Activated CD4-positive, alpha-beta T cell treated with anti-CD3 and anti-CD28 coated beads for 36 hours (primary cell): ENCODE measurements around the gene IRAK3. TPM values are rescaled to one million over a fixed set of nuclear protein-coding genes. Genes with fewer than 3 reads are reported as not detected.

Experiments used
- ATAC-seq: fragments of 200-7000 bp; cut with Tn5 transposase; one replicate; pipeline ENCODE4 v1.10.0; 2021; ENCODE audit warnings: mild to moderate bottlenecking, moderate library complexity
- CTCF ChIA-PET: fragments of 350-600 bp; sonication (Branson Sonifier 250); formaldehyde crosslinking; loops from one replicate; lab custom pipeline; 2021; ENCODE audit warnings: antibody characterized with exemption; lab: Charles Lee
- POLR2A ChIA-PET: fragments of 350-600 bp; sonication (Branson Sonifier 250); formaldehyde crosslinking; loops from one replicate; lab custom pipeline; 2021; ENCODE audit warnings: antibody characterized with exemption, inconsistent platforms; lab: Charles Lee
- DNase-seq: peaks from one replicate; pipeline ENCODE4 v3.0.0-alpha.2; 2020
- H3K27ac Mint-ChIP-seq: one replicate; pipeline ENCODE4 v1.8.0; 2021; ENCODE audit warnings: mixed read lengths
- H3K27me3 Mint-ChIP-seq: one replicate; pipeline ENCODE4 v1.8.0; 2021; ENCODE audit warnings: mixed read lengths
- H3K36me3 Mint-ChIP-seq: one replicate; pipeline ENCODE4 v1.8.0; 2021; ENCODE audit warnings: low read depth, mixed read lengths
- H3K4me1 Mint-ChIP-seq: one replicate; pipeline ENCODE4 v1.8.0; 2021; ENCODE audit warnings: mixed read lengths
- H3K4me3 Mint-ChIP-seq: one replicate; pipeline ENCODE4 v1.8.0; 2021; ENCODE audit warnings: mild to moderate bottlenecking, moderate library complexity, mixed read lengths
- H3K9me3 Mint-ChIP-seq: one replicate; pipeline ENCODE4 v1.8.0; 2021; ENCODE audit warnings: low read depth, mixed read lengths
- intact Hi-C, 2 experiments: fragments of 100-400 bp; cut with DNase I in 1 of 2; cut with micrococcal nuclease in 1 of 2; formaldehyde crosslinking; loops; one replicate each; pipeline versions ENCODE4 v1.14.2 to v1.15.1; 2022 to 2024; cut with DNase I, micrococcal nuclease
- total RNA-seq, 2 experiments: library from RNA; stranded (reverse); gene quantifications; one replicate each; pipeline ENCODE4 v1.2.3, GENCODE V29; 2021

The IRAK3 gene
- total RNA-seq, 2 experiments from 2014 or later: 0.82 to 1.1 TPM

DNA sequence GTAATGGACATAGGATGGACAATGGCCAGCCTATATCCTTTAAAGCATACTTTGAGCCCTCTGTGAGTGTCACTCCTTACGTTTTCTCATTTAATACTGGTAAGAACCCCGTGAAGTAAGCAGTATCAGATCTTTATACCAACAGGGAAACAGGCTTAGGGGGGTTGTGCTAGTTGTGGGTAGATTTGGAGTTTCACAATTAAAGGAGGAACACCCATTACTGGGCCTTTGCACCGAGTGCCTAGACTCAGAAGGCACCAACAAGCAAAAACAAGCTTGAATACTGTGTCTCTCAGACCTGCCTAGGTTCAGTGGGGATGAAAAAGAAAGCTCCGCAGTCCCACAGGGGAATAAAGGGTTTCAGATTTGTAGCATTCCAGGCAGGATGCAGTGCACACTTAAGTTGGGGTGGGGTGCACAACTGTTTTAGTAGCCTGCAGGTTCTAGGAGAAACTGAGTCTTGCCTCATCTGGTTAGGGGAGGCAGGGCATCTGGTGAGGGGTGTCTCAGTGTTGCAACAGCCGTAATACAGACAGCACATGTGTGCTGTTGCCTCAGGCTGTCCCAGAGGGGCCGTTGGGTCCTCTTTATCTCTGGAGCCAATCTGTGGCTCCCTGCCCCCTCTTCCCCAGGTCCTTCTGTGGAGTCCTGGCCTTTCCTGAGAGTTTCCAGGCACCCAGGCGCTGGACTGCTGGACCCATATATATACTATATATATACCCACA, 51.2 kb downstream of the IRAK3 start:
- no peaks in the 10 kb centered on the region for H3K36me3 Mint-ChIP-seq
- H3K4me3 Mint-ChIP-seq: no peak overlapping the region
- peaks cover 18% of the 10 kb centered on the region for H3K27me3 Mint-ChIP-seq
- H3K4me1 Mint-ChIP-seq: peaks cover 3% of the 10 kb centered on the region
- H3K27ac Mint-ChIP-seq: no peak overlapping the region
- no peak for DNase-seq
- ATAC-seq: no peak
- POLR2A ChIA-PET: no interaction called here
- CTCF ChIA-PET: interaction anchor here (0.8 kb wide), 1 partner anchor 72 kb away, joined by 3 read pairs; no protein-coding TSS in a partner anchor
- H3K9me3 Mint-ChIP-seq: no peaks in the 10 kb centered on the region
- intact Hi-C loops: no loop called here

DNA sequence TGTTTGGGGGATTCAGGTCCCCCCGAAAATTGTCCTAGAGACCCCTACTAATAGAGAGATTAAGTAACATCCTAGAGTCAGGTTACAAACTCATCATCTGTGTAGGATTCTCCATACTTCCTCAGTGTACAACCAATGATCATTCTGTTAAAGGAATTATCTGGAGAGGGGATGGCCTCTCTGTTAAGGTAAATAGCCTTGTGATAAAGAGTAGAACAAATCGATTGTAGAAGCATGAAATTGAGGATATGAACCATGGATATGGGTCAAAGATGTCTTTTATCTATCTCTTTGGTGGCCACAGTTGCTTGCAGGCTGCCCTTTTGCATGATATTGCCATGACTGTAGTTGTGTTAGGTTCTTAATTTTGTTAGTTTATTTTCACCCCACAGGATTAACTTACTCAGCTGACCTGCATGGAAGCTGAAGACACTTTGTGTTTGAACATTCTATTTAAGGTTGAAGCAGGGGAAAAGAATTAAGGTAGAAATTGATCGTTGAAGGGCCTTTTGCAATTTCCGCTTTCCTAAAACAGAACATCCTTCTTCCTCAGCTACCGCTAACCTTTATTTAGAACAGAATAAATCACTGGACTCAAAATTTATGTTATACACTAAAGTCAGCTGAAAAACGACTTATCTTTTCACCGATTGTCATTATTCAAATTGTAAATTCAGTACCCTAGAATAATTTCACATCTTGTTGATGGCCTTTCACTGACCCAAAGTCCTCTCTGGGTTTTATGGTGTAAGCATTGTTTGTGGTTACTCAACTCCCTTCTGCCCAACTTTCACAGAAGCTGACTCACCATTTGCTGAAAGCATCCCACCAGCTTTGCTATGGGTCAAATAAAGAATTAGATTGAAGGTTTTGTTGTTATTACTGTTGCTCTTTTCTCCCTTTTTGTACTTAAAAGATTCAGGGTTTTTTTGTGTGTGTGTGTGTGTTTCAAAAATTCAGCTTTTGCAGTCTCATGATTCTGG, 52.3 kb downstream of the IRAK3 start:
- CTCF ChIA-PET: interaction anchor here (0.9 kb wide), 3 partner anchors 12 to 1674 kb away, joined by 3 read pairs; no protein-coding TSS in a partner anchor
- Mint-ChIP-seq H3K9me3 (no peaks in the 10 kb centered on the region), H3K27ac (no peak overlapping the region)

DNA sequence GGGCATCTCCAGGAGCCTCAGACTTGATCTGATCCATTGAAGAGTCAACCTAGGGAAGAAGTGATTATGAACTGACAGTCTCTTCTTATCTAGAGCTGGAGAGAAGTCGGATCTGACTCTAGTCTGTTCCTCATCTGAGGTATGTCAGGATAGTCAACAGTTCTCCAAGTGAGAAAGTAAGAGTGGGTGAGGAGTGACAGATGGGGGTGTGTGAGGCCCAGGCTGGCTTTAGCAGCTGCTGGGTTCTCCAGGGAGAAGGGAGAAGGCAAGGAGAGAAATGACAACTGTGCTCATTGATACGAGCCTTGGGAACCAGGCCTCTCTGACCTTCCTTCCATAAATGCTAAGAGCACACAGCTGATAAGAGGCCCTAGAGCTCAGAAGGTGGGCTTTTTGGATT, 53.3 kb downstream of the IRAK3 start:
- H3K27ac Mint-ChIP-seq: no peak overlapping the region
- H3K4me3 Mint-ChIP-seq: no peak overlapping the region
- ChIA-PET POLR2A (no interaction called here), CTCF (interaction anchor here (0.6 to 0.9 kb wide), 3 partner anchors 11 to 1263 kb away, joined by 3 read pairs; no protein-coding TSS in a partner anchor)
- H3K27me3 Mint-ChIP-seq: peaks cover 8% of the 10 kb centered on the region
- H3K9me3 Mint-ChIP-seq: no peaks in the 10 kb centered on the region
- DNase-seq (no peak), ATAC-seq (no peak)
- intact Hi-C loops: no loop called here
- H3K36me3 Mint-ChIP-seq: no peaks in the 10 kb centered on the region
- no peaks in the 10 kb centered on the region for H3K4me1 Mint-ChIP-seq

More for the DNA sequence above, 52.3 kb downstream of the IRAK3 start:
- intact Hi-C loops: no loop called here
- Mint-ChIP-seq H3K36me3 (no peaks in the 10 kb centered on the region), H3K27me3 (peaks cover 15% of the 10 kb centered on the region), H3K4me3 (no peak overlapping the region), H3K4me1 (no peaks in the 10 kb centered on the region)
- ATAC-seq (no peak), DNase-seq (no peak)
- POLR2A ChIA-PET: no interaction called here

DNA sequence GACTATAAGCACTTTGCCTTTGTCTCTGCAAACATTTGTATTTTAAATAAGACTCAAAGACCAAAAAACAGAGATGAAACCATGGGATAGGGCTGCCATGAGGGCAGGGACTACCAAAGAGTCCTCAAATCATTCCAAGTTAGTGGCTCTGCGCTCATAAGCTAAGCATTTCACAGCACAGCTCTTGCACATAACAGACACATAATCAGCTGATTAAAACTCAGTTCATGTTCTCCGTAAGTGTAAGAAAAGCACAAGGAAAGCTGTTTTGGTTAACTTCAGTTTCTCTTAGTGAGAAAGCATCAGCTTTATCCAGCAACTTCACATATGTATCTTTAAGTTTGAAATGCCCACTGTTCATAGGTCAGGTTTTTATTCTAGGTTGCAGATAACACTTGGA, 54.9 kb downstream of the IRAK3 start:
- ATAC-seq (no peak), DNase-seq (no peak)
- CTCF ChIA-PET: interaction anchor here (0.6 to 0.7 kb wide), 2 partner anchors 9 to 60 kb away, joined by 3 read pairs; no protein-coding TSS in a partner anchor
- peaks cover 2% of the 10 kb centered on the region for H3K27me3 Mint-ChIP-seq
- H3K36me3 Mint-ChIP-seq: no peaks in the 10 kb centered on the region
- H3K4me3 Mint-ChIP-seq: no peak overlapping the region
- no peaks in the 10 kb centered on the region for H3K4me1 Mint-ChIP-seq
- POLR2A ChIA-PET: no interaction called here
- intact Hi-C loops: no loop called here
- H3K27ac Mint-ChIP-seq: no peak overlapping the region
- H3K9me3 Mint-ChIP-seq: no peaks in the 10 kb centered on the region

DNA sequence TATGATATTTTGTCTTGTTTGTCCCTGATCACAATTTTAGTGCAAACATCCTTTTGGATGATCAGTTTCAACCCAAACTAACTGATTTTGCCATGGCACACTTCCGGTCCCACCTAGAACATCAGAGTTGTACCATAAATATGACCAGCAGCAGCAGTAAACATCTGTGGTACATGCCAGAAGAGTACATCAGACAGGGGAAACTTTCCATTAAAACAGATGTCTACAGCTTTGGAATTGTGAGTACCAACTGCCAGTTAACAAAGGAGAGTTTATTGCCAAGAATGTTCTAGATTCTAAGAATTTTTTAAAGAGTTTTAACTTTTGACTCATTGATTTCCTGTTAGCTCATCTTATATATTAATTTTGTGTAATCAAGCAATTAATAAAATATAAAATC, 55.4 kb downstream of the IRAK3 start:
- H3K27ac Mint-ChIP-seq: no peak overlapping the region
- ChIA-PET POLR2A (no interaction called here), CTCF (interaction anchor here (0.6 kb wide), 1 partner anchor 61 kb away, joined by 3 read pairs; no protein-coding TSS in a partner anchor)
- ATAC-seq (no peak), DNase-seq (no peak)
- no peaks in the 10 kb centered on the region for H3K36me3 Mint-ChIP-seq
- H3K9me3 Mint-ChIP-seq: no peaks in the 10 kb centered on the region
- intact Hi-C loops: no loop called here
- no peaks in the 10 kb centered on the region for H3K4me1 Mint-ChIP-seq
- H3K4me3 Mint-ChIP-seq: no peak overlapping the region
- peaks cover 2% of the 10 kb centered on the region for H3K27me3 Mint-ChIP-seq

DNA sequence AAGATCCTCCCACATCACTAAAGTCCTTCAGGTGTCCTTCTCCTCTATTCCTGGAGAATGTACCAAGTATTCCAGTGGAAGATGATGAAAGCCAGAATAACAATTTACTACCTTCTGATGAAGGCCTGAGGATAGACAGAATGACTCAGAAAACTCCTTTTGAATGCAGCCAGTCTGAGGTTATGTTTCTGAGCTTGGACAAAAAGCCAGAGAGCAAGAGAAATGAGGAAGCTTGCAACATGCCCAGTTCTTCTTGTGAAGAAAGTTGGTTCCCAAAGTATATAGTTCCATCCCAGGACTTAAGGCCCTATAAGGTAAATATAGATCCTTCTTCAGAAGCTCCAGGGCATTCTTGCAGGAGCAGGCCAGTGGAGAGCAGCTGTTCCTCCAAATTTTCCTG, 58.7 kb downstream of the IRAK3 start:
- intact Hi-C loops: no loop called here
- Mint-ChIP-seq H3K4me3 (no peak overlapping the region), H3K27me3 (peaks cover 2% of the 10 kb centered on the region), H3K36me3 (no peaks in the 10 kb centered on the region), H3K9me3 (no peaks in the 10 kb centered on the region), H3K27ac (no peak overlapping the region), H3K4me1 (no peaks in the 10 kb centered on the region)
- ATAC-seq (no peak), DNase-seq (no peak)
- ChIA-PET POLR2A (no interaction called here), CTCF (interaction anchor here (0.9 to 1.2 kb wide), 3 partner anchors 12 to 22 kb away, joined by 3 to 4 read pairs (median 4); no protein-coding TSS in a partner anchor)

GRCh38 chr12:66251049-66251448, 62.0 kb downstream of the IRAK3 start:
- Mint-ChIP-seq H3K4me3 (no peak overlapping the region), H3K27me3 (peaks cover 2% of the 10 kb centered on the region), H3K36me3 (no peaks in the 10 kb centered on the region), H3K4me1 (no peaks in the 10 kb centered on the region), H3K9me3 (no peaks in the 10 kb centered on the region), H3K27ac (no peak overlapping the region)
- ATAC-seq (no peak), DNase-seq (no peak)
- ChIA-PET CTCF (no interaction called here), POLR2A (no interaction called here)
- intact Hi-C loops: no loop called here

- Mint-ChIP-seq H3K9me3 (no peaks in the 10 kb centered on the region), H3K4me3 (no peak overlapping the region), H3K36me3 (no peaks in the 10 kb centered on the region), H3K4me1 (no peaks in the 10 kb centered on the region), H3K27me3 (peaks cover 2% of the 10 kb centered on the region), H3K27ac (no peak overlapping the region)
- POLR2A ChIA-PET: no interaction called here
- no peak for DNase-seq
- intact Hi-C loops: no loop called here
- ATAC-seq: no peak
- CTCF ChIA-PET: interaction anchor here (1.4 kb wide), 1 partner anchor 17 kb away, joined by 4 read pairs; no protein-coding TSS in a partner anchor
Measured at GRCh38 chr12:66252771-66253170, 63.8 kb downstream of the IRAK3 start.

DNA sequence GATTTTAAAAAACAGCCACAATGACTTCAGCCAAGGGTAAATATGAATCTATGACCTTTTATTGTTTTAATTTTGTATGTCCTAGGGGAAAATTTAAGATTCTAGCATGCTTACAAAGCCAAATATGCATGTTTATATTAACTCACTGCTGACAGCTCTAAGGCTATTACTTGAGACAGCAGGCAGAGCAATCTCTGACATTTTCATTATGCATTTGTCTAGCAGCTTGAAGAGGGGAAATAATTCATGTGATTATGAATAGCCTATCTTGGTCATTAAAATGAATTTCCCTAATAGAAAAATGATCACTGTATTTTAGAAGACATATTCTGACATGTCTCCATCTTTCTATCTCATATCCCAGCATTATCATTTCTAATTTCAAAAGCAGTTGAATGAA, 66.7 kb downstream of the IRAK3 start:
- no peak for DNase-seq
- Mint-ChIP-seq H3K9me3 (no peaks in the 10 kb centered on the region), H3K4me1 (no peaks in the 10 kb centered on the region), H3K27me3 (peaks cover 2% of the 10 kb centered on the region), H3K27ac (no peak overlapping the region), H3K4me3 (no peak overlapping the region), H3K36me3 (no peaks in the 10 kb centered on the region)
- ChIA-PET CTCF (interaction anchor here (1.5 kb wide), 1 partner anchor 12 kb away, joined by 4 read pairs; no protein-coding TSS in a partner anchor), POLR2A (no interaction called here)
- no peak for ATAC-seq
- intact Hi-C loops: no loop called here

DNA sequence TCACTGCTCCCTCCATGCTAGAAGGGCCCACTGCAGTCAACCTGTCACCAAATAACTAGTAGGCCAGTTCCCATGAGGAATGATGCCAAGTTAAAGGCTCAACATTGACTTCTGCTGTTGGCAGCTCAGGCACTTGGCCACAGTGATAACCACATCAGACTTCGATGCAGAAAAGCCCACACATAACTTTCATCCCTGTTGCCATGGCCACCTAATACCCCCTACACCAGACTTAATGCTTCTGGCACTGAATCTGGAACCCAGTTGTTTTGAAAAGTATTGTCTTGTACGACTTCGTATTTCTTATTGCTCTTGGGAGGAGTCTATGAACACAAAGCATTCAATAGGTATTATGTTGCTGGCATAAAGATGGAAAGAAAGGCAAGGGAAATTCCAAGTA, 69.0 kb downstream of the IRAK3 start:
- ATAC-seq: no peak
- Mint-ChIP-seq H3K4me1 (no peaks in the 10 kb centered on the region), H3K9me3 (no peaks in the 10 kb centered on the region), H3K4me3 (no peak overlapping the region), H3K27ac (no peak overlapping the region), H3K36me3 (no peaks in the 10 kb centered on the region), H3K27me3 (no peaks in the 10 kb centered on the region)
- DNase-seq: no peak
- intact Hi-C loops: no loop called here
- POLR2A ChIA-PET: no interaction called here
- CTCF ChIA-PET: no interaction called here

DNA sequence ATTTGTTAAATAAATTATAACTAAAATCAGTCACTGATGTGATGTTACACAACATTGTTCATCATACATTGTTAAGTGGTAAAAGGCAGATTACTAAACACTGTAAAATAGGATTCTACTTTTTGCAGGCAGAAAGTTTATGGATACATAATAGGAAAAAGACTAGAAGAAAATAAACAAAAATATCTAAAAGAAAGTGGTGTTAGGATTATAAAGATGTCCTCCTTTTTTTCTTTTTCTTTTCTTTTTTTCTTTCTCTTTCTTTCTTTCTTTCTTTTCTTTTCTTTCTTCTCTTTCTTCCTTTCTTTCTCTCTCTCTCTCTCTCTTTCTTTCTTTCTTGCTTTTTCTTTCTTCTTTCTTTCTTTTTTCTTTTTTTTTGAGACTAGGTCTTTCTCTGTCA, 73.7 kb downstream of the IRAK3 start:
- H3K4me1 Mint-ChIP-seq: peaks cover under 1% of the 10 kb centered on the region
- no peaks in the 10 kb centered on the region for H3K9me3 Mint-ChIP-seq
- DNase-seq (no peak), ATAC-seq (no peak)
- ChIA-PET POLR2A (no interaction called here), CTCF (no interaction called here)
- no peak overlapping the region for H3K4me3 Mint-ChIP-seq
- no peaks in the 10 kb centered on the region for H3K36me3 Mint-ChIP-seq
- intact Hi-C loops: no loop called here
- H3K27ac Mint-ChIP-seq: no peak overlapping the region
- H3K27me3 Mint-ChIP-seq: no peaks in the 10 kb centered on the region
